Right lobe of liver (tissue), 6 donors: ENCODE results near the gene PGM1. TPM values are rescaled to one million over a fixed set of nuclear protein-coding genes. Genes with fewer than 3 reads are reported as not detected.

Source experiments
- ATAC-seq, 4 donors: fragments of 200-7000 bp; cut with Tn5 transposase; one replicate each; pipeline ENCODE4 v1.9.1; 2020; ENCODE audit warnings: mild to moderate bottlenecking in 4 of 4, moderate library complexity in 4 of 4
- DNase-seq, 3 donors: peaks; one replicate each; pipeline ENCODE4 v3.0.0-alpha.2; 2020
- H3K27ac ChIP-seq, 3 donors: fragments of 200-600 bp; one replicate each; pipeline ENCODE4 v1.8.0; 2022
- H3K27me3 ChIP-seq, 2 donors: fragments of 200-600 bp; one replicate each; pipeline ENCODE4 v1.8.0; 2022
- H3K36me3 ChIP-seq, 4 donors: fragments of 200-600 bp; sonication (generic) in 1 of 4; one replicate each; pipeline versions ENCODE4 v1.5.1 to v1.8.0; 2017 to 2022; ENCODE audit warnings: control low read depth in 1 of 4
- H3K4me1 ChIP-seq, 4 donors: fragments of 200-600 bp; sonication (generic) in 1 of 4; one replicate each; pipeline versions ENCODE4 v1.5.1 to v1.8.0; 2017 to 2022; ENCODE audit warnings: control low read depth in 1 of 4
- H3K4me3 ChIP-seq, 3 donors: fragments of 200-600 bp; one replicate each; pipeline ENCODE4 v1.8.0; 2022
- H3K9me3 ChIP-seq, 4 donors: fragments of 200-600 bp; sonication (generic) in 1 of 4; one replicate each; pipeline versions ENCODE4 v1.5.1 to v1.8.0; 2017 to 2022; ENCODE audit warnings: control low read depth in 1 of 4
- CTCF ChIP-seq, 4 donors: fragments of 200-600 bp in 3 of 4; fragments of 450-650 bp in 1 of 4; IDR thresholded peaks; one replicate each; pipeline versions ENCODE4 v1.5.1 to v1.8.0; 2016 to 2022; ENCODE audit warnings: antibody characterized with exemption in 4 of 4, mild to moderate bottlenecking in 2 of 4
- POLR2A ChIP-seq: fragments of 450-650 bp; IDR thresholded peaks from one replicate; pipeline ENCODE4 v1.6.1; 2017; ENCODE audit warnings: antibody characterized with exemption, mild to moderate bottlenecking
- WGBS: methylation state at CpG from one replicate; pipeline ENCODE4 v1.1.6; 2018; ENCODE audit warnings: low coverage, low lambda C conversion rate; ENCODE audit not compliant: insufficient coverage; ENCODE audit errors: missing lambda C conversion rate; 5-methylcytosine and 5-hydroxymethylcytosine counted together
- intact Hi-C, 2 donors: fragments of 100-400 bp; cut with DNase I; formaldehyde crosslinking; loops; one replicate each; pipeline versions ENCODE4 v1.11.2 to v1.14.1; 2022
- total RNA-seq, 6 experiments: library from RNA; depleted of rRNA in 2 of 6; stranded (reverse); fragments of >200 nt in 2 of 6; fragmentation: NEBNext Ultra II Directional in 3 of 6; extraction: Animal tissue kit (Norgen Biotek cat#: 25700) in 3 of 6; gene quantifications; one replicate each; pipeline versions ENCODE4 v1.1.0 to v1.2.4, GENCODE V29; 2016 to 2023
- donor health status: DM: no; HTN: yes; CAD: no.
- donor health status: DM: no; HTN: no; CAD: no.
- donor health status: DM: no; HTN: no; CAD: no.
- donor health status: DM: no; HTN: yes; CAD: no.
- donor health status: DM: no; HTN: yes; CAD: no.

Gene PGM1
- total RNA-seq, 6 experiments from 2014 or later = 127 to 220 (median 157) TPM

GRCh38 chr1:63590166-63590560 lies 3.0 kb upstream of the PGM1 start:
- Histone ChIP-seq H3K27me3 (no peaks in the 10 kb centered on the region), H3K27ac (no peak overlapping the region), H3K36me3 (peaks cover 0 to 2% (median 0%) of the 10 kb centered on the region in 4 donors), H3K4me1 (peaks cover 0 to 31% (median 0%) of the 10 kb centered on the region in 4 donors), H3K9me3 (no peaks in the 10 kb centered on the region), H3K4me3 (no peak overlapping the region)
- intact Hi-C loops = no loop called here
- no peak for TF ChIP-seq POLR2A
- TF ChIP-seq CTCF (IDR thresholded peaks at IDR 0.05) = no peak
- DNase-seq = no peak
- 41% methylated on average over 3 of the region's 3 CpGs for WGBS
- ATAC-seq = no peak

GRCh38 chr1:63592536-63593302 lies 492 bp upstream of the PGM1 start:
- no peaks in the 10 kb centered on the region for H3K9me3 ChIP-seq
- ATAC-seq (peak in 1 of 4 donors; percentile 84), DNase-seq (peak in 1 of 3 donors; percentile 95)
- peaks cover 0 to 49% (median 0%) of the 10 kb centered on the region in 4 donors for H3K4me1 ChIP-seq
- TF ChIP-seq POLR2A = no peak
- no peak for TF ChIP-seq CTCF (IDR thresholded peaks at IDR 0.05)
- WGBS = 13% methylated on average over 15 of the region's 18 CpGs
- H3K4me3 ChIP-seq = peak overlapping the region; percentile 83 to 93 (median 84)
- intact Hi-C loops = no loop called here
- H3K27me3 ChIP-seq = no peaks in the 10 kb centered on the region
- H3K27ac ChIP-seq = peak overlapping the region; percentile 96 to 98 (median 98)
- peaks cover 0 to 2% (median 0%) of the 10 kb centered on the region in 4 donors for H3K36me3 ChIP-seq

GRCh38 chr1:63593886-63594605 lies 835 bp downstream of the PGM1 start:
- Histone ChIP-seq H3K36me3 (peaks cover 0 to 2% (median 0%) of the 10 kb centered on the region in 4 donors), H3K9me3 (no peaks in the 10 kb centered on the region), H3K27ac (peak overlapping the region; percentile 96 to 98 (median 98)), H3K27me3 (no peaks in the 10 kb centered on the region), H3K4me3 (peak overlapping the region; percentile 83 to 93 (median 84)), H3K4me1 (peaks cover 0 to 49% (median 0%) of the 10 kb centered on the region in 4 donors)
- TF ChIP-seq POLR2A (peak; percentile 71), CTCF (IDR thresholded peaks at IDR 0.05) (no peak)
- intact Hi-C loops = no loop called here
- ATAC-seq (peak; percentile 68 to 82 (median 75)), DNase-seq (peak; percentile 93 to 97 (median 94))
- 3% methylated on average over 17 of the region's 55 CpGs for WGBS

- Histone ChIP-seq H3K36me3 (peaks cover 0 to 2% (median 0%) of the 10 kb centered on the region in 4 donors), H3K4me3 (peak overlapping the region in 1 of 3 donors; percentile 93), H3K27me3 (no peaks in the 10 kb centered on the region), H3K27ac (peak overlapping the region in 2 of 3 donors; percentile 96 to 98), H3K4me1 (peaks cover 0 to 50% (median 5%) of the 10 kb centered on the region in 4 donors), H3K9me3 (no peaks in the 10 kb centered on the region)
- DNase-seq (no peak), ATAC-seq (no peak)
- 100% methylated on average over 1 of the region's 1 CpG for WGBS
- TF ChIP-seq POLR2A (no peak), CTCF (IDR thresholded peaks at IDR 0.05) (no peak)
- intact Hi-C loops = no loop called here
Measured at GRCh38 chr1:63595435-63595834, 2.2 kb downstream of the PGM1 start.
